ENCODE results near the gene CROCC2. TPM values are rescaled to one million over a fixed set of nuclear protein-coding genes. Genes with fewer than 3 reads are reported as not detected.

Gene CROCC2
- total RNA-seq, 1 donor from 2014 or later = 3.4 TPM

DNA sequence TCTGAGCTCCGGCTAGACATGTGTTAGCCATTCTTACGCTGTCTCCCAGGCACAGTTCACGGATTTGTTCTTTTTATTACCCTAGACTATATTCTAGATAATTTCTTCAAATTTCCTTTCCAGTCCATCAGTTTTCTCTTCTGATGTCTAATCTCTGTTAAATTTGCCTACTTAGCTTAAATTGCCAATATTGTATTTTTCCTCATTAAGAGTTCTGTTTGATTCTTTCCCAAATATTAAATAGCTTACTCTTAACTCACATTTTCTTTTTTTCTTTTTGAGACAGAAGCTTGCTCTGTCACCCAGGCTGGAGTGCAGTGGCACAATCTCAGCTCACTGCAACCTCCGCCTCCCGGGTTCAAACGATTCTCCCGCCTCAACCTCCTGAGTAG, 21.2 kb downstream of the CROCC2 start:
- H3K36me3 ChIP-seq = no peaks in the 10 kb centered on the region
- H3K27ac ChIP-seq = no peak overlapping the region
- H3K4me3 ChIP-seq = no peak overlapping the region
- no peak for DNase-seq
- H3K4me1 ChIP-seq = no peaks in the 10 kb centered on the region
- intact Hi-C loops (cut with DNase I) = no loop called here
- H3K9me3 ChIP-seq = no peaks in the 10 kb centered on the region
- ATAC-seq = no peak
- no peaks in the 10 kb centered on the region for H3K27me3 ChIP-seq (ENCODE audit: low read depth)
- TF ChIP-seq, protein P1, sequence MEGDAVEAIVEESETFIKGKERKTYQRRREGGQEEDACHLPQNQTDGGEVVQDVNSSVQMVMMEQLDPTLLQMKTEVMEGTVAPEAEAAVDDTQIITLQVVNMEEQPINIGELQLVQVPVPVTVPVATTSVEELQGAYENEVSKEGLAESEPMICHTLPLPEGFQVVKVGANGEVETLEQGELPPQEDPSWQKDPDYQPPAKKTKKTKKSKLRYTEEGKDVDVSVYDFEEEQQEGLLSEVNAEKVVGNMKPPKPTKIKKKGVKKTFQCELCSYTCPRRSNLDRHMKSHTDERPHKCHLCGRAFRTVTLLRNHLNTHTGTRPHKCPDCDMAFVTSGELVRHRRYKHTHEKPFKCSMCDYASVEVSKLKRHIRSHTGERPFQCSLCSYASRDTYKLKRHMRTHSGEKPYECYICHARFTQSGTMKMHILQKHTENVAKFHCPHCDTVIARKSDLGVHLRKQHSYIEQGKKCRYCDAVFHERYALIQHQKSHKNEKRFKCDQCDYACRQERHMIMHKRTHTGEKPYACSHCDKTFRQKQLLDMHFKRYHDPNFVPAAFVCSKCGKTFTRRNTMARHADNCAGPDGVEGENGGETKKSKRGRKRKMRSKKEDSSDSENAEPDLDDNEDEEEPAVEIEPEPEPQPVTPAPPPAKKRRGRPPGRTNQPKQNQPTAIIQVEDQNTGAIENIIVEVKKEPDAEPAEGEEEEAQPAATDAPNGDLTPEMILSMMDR (IDR thresholded peaks at IDR 0.05) = no peak

- intact Hi-C loops (cut with DNase I) = no loop called here
These were observed 22.6 kb downstream of the CROCC2 start for GRCh38 chr2:240928476-240929363.

DNA sequence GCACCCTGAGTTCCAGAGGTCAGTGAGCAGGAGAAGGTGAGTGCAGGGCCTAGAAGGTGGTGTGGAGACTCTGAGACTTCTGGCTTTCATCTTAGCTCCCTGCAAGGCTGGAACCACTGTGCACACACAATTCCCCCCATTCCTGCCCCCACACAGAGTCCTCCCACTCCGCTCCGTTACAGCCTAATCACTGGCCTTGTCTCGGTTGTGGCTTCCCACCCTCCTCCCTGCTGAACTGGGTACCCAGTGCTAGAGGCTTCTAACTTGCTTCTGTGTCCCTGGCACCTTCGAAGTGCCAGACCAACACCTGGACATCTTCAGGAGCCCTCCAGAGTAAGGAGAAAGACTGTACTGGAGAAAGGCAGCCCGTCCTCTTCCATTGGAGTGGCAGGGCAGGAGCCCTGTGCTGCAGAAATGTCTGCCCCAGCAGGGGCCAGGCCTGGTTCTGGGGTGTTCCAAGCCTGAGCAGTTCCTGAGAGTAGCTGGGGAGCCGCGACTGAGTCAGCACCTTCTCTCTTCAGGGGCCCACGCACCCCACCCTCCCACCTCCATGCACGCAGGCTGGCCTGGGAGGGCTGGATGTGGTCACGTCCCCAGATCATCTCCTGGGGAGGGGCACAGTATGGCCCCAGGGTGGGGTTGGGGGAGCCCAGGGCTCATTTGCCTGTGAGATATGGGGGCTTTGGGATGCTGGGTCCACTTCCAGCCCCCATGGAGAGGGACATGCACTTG, 23.4 kb downstream of the CROCC2 start:
- H3K4me1 ChIP-seq = no peaks in the 10 kb centered on the region
- no peak overlapping the region for H3K27ac ChIP-seq
- intact Hi-C loops (cut with DNase I) = no loop called here
- ATAC-seq (no peak), DNase-seq (no peak)
- H3K4me3 ChIP-seq = no peak overlapping the region
- no peaks in the 10 kb centered on the region for H3K36me3 ChIP-seq
- TF ChIP-seq, protein P1 (IDR thresholded peaks at IDR 0.05) = no peak
- no peaks in the 10 kb centered on the region for H3K9me3 ChIP-seq
- no peaks in the 10 kb centered on the region for H3K27me3 ChIP-seq (ENCODE audit: low read depth)

More at GRCh38 chr2:240928476-240929363, 22.6 kb downstream of the CROCC2 start:
- Histone ChIP-seq H3K4me1 (no peaks in the 10 kb centered on the region), H3K36me3 (no peaks in the 10 kb centered on the region), H3K9me3 (no peaks in the 10 kb centered on the region), H3K27ac (no peak overlapping the region), H3K27me3 (ENCODE audit: low read depth) (no peaks in the 10 kb centered on the region), H3K4me3 (no peak overlapping the region)
- ATAC-seq (no peak), DNase-seq (no peak)
- TF ChIP-seq, protein P1 (IDR thresholded peaks at IDR 0.05) = no peak

GRCh38 chr2:240930096-240930630, 24.0 kb downstream of the CROCC2 start:
- Histone ChIP-seq H3K36me3 (no peaks in the 10 kb centered on the region), H3K27me3 (ENCODE audit: low read depth) (no peaks in the 10 kb centered on the region), H3K27ac (no peak overlapping the region), H3K4me3 (no peak overlapping the region), H3K9me3 (no peaks in the 10 kb centered on the region), H3K4me1 (no peaks in the 10 kb centered on the region)
- ATAC-seq (no peak), DNase-seq (peak; percentile 40)
- intact Hi-C loops (cut with DNase I) = no loop called here
- TF ChIP-seq, protein P1 (IDR thresholded peaks at IDR 0.05) = no peak

- TF ChIP-seq, protein P1 (IDR thresholded peaks at IDR 0.05) = no peak
These were observed 24.6 kb downstream of the CROCC2 start for GRCh38 chr2:240930631-240931318.

More at GRCh38 chr2:240930631-240931318, 24.6 kb downstream of the CROCC2 start:
- H3K4me3 ChIP-seq = no peak overlapping the region
- intact Hi-C loops (cut with DNase I) = no loop called here
- DNase-seq (peak; percentile 40), ATAC-seq (no peak)
- H3K27ac ChIP-seq = no peak overlapping the region
- no peaks in the 10 kb centered on the region for H3K36me3 ChIP-seq
- no peaks in the 10 kb centered on the region for H3K27me3 ChIP-seq (ENCODE audit: low read depth)
- no peaks in the 10 kb centered on the region for H3K9me3 ChIP-seq
- H3K4me1 ChIP-seq = no peaks in the 10 kb centered on the region

Measured in lower lobe of right lung (tissue), 2 donors.